ENCODE measurements around the gene MEI1. TPM values are rescaled to one million over a fixed set of nuclear protein-coding genes. Genes with fewer than 3 reads are reported as not detected.
A peak's percentile ranks its signal among the peaks of the same experiment; 100 is the strongest.

Gene MEI1
- total and polyA plus RNA-seq, 2 of the 4 experiments (the other 2 are of a cell fraction), result 0.90 to 2.6 TPM

GRCh38 chr22:41799486-41800347 lies 100.4 kb downstream of the MEI1 start (continued):
- TF ChIP-seq NFE2L2 (IDR thresholded peaks at IDR 0.05; ENCODE audit: low read depth, low read length), result no peak
- TF ChIP-seq MXI1 (IDR thresholded peaks at IDR 0.05; ENCODE audit: borderline replicate concordance, low read depth, low read length), result no peak

- Histone ChIP-seq H2AK9ac (replicated peaks; ENCODE audit: low read depth, low read length, poor library complexity) (peak within 1 kb of the TSS; percentile 95), H3K14ac (replicated peaks; ENCODE audit: low read depth, low read length) (peak within 1 kb of the TSS; percentile 97), H2AFZ (replicated peaks; ENCODE audit: low read length, poor library complexity) (peak within 1 kb of the TSS; percentile 100), H3K27ac (ENCODE audit: insufficient read depth, low read length) (peak within 1 kb of the TSS; percentile 71), H3K56ac (ENCODE audit: extremely low read depth, insufficient read depth, low read length) (peak within 1 kb of the TSS; percentile 51; the same call in 1 of the 2 replicates), H4K91ac (ENCODE audit: insufficient read depth, low read depth, low read length) (peak within 1 kb of the TSS; percentile 73), H4K5ac (ENCODE audit: low read depth, low read length) (peak within 1 kb of the TSS; percentile 97), H3K9ac (ENCODE audit: low read depth, low read length) (peak within 1 kb of the TSS; percentile 83), H2BK5ac (ENCODE audit: low read depth, low read length, poor library complexity, severe bottlenecking) (peak within 1 kb of the TSS; percentile 84), H2BK15ac (ENCODE audit: low read depth, low read length) (peak within 1 kb of the TSS; percentile 10; the same call in 1 of the 3 replicates), H4K20me1 (ENCODE audit: insufficient read depth, low read length) (no peaks in the 10 kb centered on the region), H3K4ac (ENCODE audit: low read depth, low read length) (peak within 1 kb of the TSS; percentile 94), H3K27me3 (ENCODE audit: control insufficient read depth, insufficient read depth, low read length) (no peaks in the 10 kb centered on the region), H3K18ac (ENCODE audit: low read depth, low read length) (peak within 1 kb of the TSS; percentile 84), H2AK5ac (ENCODE audit: low read depth, low read length) (peak within 1 kb of the TSS; percentile 84), H2BK120ac (ENCODE audit: low read depth, low read length) (peak within 1 kb of the TSS; percentile 79), H2BK20ac (ENCODE audit: low read depth, low read length) (peak within 1 kb of the TSS; percentile 36; the same call in 1 of the 2 replicates), H3K9me3 (ENCODE audit: control insufficient read depth, insufficient read depth, low read length) (no peaks in the 10 kb centered on the region), H3K79me1 (ENCODE audit: low read depth in 1 of 2, low read length in 2 of 2) (peaks cover 13 to 23% of the 10 kb centered on the region in 2 experiments; a peak in 3 of 4 replicates), H3K4me2 (ENCODE audit: low read depth, low read length) (peak within 1 kb of the TSS; percentile 89), H3K9me1 (ENCODE audit: insufficient read depth, low read length) (peaks cover 7% of the 10 kb centered on the region), H3K4me3 (ENCODE audit: insufficient read depth, low read depth, low read length) (peak within 1 kb of the TSS; percentile 91), H3K23ac (ENCODE audit: low read depth, low read length) (peak within 1 kb of the TSS; percentile 91), H4K8ac (ENCODE audit: low read depth in 2 of 2, low read length in 2 of 2) (peak within 1 kb of the TSS; percentile 75 to 99), H3K4me1 (ENCODE audit: control insufficient read depth, insufficient read depth, low read length) (peaks cover 11% of the 10 kb centered on the region), H3K36me3 (ENCODE audit: control insufficient read depth, insufficient read depth, low read length) (no peaks in the 10 kb centered on the region)
- ChIA-PET CTCF (interaction anchor here (1.0 to 1.9 kb wide), 2 partner anchors 37 to 103 kb away, joined by 3 to 7 read pairs; no protein-coding TSS in a partner anchor), POLR2A (ENCODE audit: unreplicated experiment) (interaction anchor here (0.6 to 1.1 kb wide), 4 partner anchors 20 to 112 kb away, joined by 3 to 4 read pairs (median 3); partner anchors contain the start of gene SNU13)
- ATAC-seq (ENCODE audit: low read depth) (peak; percentile 99), DNase-seq (peak; percentile 64)
- intact Hi-C loops (cut with micrococcal nuclease) (no loop called here), in situ Hi-C loops (cut with MboI; ENCODE audit: low sequenced_read_pairs) (no loop called here), dilution Hi-C loops (cut with HindIII; ENCODE audit: low sequenced_read_pairs, unreplicated experiment) (no loop called here)
- no TSS peak for BruUV-seq (replicated peaks)
- 0% methylated on average over 34 of the region's 52 CpGs; no CpG with 5 or more reads in 1 of the 2 experiments for WGBS, 2 experiments (ENCODE audit: extremely low coverage in 2 of 2, insufficient read length in 1 of 2)
- no peak for TF ChIP-seq RFX5 (IDR thresholded peaks at IDR 0.05; ENCODE audit: low read depth, low read length)
- peak; percentile 90; the same call in 1 of the 2 replicates for TF ChIP-seq MAZ (IDR thresholded peaks at IDR 0.05; ENCODE audit: borderline replicate concordance, low read depth, low read length)
- peak; percentile 67; the same call in 1 of the 2 replicates for TF ChIP-seq POLR2A (IDR thresholded peaks at IDR 0.05; ENCODE audit: low read depth, low read length)
Measured at GRCh38 chr22:41800348-41801146, 101.2 kb downstream of the MEI1 start, which contains the start of gene CCDC134. Gene CCDC134 (plus strand): TSS chr22:41800679. CDS start chr22:41808891, 8,212 bp downstream.
